Measurements from ENCODE around the gene LCE7A.

GRCh38 chr1:152902636-152903035, 42.8 kb downstream of the LCE7A start:
- TF ChIP-seq FOS (IDR thresholded peaks at IDR 0.05; ENCODE audit: borderline replicate concordance, insufficient read depth, low read length) (no peak), POLR2AphosphoS5 (IDR thresholded peaks at IDR 0.05; ENCODE audit: insufficient read depth, low read depth, low read length) (no peak), POLR2A (IDR thresholded peaks at IDR 0.05; ENCODE audit: low read depth, low read length) (no peak), JUN (IDR thresholded peaks at IDR 0.05; ENCODE audit: borderline replicate concordance, insufficient read depth, insufficient read length, low read depth) (no peak)
- TF ChIP-seq, protein P1, sequence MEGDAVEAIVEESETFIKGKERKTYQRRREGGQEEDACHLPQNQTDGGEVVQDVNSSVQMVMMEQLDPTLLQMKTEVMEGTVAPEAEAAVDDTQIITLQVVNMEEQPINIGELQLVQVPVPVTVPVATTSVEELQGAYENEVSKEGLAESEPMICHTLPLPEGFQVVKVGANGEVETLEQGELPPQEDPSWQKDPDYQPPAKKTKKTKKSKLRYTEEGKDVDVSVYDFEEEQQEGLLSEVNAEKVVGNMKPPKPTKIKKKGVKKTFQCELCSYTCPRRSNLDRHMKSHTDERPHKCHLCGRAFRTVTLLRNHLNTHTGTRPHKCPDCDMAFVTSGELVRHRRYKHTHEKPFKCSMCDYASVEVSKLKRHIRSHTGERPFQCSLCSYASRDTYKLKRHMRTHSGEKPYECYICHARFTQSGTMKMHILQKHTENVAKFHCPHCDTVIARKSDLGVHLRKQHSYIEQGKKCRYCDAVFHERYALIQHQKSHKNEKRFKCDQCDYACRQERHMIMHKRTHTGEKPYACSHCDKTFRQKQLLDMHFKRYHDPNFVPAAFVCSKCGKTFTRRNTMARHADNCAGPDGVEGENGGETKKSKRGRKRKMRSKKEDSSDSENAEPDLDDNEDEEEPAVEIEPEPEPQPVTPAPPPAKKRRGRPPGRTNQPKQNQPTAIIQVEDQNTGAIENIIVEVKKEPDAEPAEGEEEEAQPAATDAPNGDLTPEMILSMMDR (IDR thresholded peaks at IDR 0.05; ENCODE audit: extremely low read depth in 1 of 2, insufficient read depth in 1 of 2, low read depth in 1 of 2, low read length in 2 of 2): no peak
